GM19324 (cell line): ENCODE results near the gene CACNA1S.

Experiments used
- ATAC-seq: cut with Tn5 transposase; IDR thresholded peaks from one replicate; pipeline ENCODE4 v1.9.1; 2021; ENCODE audit warnings: mild to moderate bottlenecking, moderate library complexity; ENCODE audit not compliant: unreplicated experiment, low FRiP score

The CACNA1S gene

DNA sequence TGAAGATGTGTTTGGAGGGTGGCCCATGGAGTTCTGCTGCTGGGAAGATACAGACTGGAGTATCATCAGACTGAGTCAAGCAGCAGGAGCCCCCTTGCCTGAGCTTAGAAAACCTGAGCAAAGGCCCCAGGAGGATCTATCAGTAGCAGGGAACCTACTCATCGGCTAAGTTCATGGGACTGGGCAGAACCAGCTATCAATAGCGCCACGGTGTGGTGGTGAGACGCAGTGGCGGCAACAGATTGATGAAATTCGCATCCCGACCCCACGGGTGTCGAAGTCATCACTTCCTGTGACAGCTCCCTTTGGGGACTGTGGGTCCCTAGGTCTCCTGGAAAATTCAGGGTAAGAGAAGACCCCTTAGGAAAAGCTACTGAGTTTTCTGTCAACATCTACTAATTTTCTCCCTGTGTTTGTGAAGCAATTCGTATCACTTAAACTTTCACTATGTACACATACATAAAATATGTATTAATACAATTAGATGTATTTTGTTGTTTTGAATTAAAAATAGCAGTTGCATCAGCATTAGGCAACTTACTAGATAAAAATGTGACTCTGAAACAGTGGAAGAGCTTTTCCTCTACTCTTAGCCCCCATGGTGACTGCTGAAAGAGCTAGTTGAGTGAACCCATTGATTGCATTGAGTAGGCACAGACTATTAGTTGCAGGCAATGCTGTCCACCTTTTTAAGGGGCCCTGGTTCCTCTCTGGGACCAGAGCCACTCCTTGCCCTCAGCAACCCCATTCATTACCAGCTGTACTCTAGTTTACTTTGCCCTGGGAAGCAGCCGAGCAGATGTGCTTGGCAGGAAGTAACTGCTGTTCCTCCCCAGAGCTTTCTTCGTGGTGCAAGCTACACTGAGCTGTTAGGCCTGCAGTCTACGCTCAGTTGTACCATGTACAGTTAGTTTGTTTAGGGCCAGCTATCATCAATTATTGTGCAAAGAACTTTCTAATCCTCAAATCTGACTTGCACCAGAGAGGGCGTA lies 7.3 kb upstream of the CACNA1S start:
- no peak for ATAC-seq

DNA sequence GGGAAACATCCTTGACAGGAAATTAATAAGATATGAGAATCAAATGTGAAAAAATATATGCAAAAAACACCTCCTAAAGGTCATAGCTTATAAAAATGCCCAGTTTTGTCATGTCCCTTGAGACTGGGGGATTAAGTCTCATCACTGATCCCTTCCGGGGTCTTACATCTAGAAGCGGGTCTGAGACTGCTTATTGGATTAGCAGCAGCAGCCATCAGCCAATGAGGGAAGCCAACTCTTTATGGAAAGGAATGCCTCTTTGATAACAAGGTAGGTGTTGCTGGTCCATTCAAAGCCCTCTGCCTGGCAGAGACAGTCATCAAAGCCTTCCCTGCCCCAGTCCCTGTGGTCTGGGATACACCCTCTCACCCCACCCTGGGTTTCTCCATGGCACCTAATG lies 3.9 kb upstream of the CACNA1S start:
- no peak for ATAC-seq

DNA sequence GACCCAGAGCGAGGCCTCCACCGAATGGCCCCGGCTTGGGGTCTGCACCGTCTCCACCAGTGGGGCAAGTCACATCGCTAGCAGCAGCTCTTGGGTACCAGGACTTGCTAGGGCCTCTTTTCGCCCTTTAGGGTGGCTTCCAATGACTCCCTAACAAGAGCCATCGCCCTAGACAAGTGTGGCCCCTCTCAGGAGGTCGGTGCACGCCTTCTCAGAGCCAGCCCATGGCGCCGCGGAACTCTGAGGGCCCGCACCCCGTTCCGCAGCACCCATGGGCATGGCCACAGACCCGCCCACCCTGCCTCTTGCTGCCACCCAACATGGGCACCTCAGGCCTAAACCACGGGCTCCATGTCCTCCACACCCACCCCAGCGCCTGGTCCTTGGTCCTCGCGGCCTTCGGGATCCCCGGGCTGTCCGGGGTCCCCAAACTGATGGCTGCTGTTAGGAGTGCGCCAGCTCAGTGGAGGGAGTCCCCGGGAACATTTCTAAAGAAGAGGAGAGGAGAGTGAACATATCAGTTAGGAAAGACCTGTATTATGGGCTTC lies 3.2 kb upstream of the CACNA1S start:
- ATAC-seq: no peak

DNA sequence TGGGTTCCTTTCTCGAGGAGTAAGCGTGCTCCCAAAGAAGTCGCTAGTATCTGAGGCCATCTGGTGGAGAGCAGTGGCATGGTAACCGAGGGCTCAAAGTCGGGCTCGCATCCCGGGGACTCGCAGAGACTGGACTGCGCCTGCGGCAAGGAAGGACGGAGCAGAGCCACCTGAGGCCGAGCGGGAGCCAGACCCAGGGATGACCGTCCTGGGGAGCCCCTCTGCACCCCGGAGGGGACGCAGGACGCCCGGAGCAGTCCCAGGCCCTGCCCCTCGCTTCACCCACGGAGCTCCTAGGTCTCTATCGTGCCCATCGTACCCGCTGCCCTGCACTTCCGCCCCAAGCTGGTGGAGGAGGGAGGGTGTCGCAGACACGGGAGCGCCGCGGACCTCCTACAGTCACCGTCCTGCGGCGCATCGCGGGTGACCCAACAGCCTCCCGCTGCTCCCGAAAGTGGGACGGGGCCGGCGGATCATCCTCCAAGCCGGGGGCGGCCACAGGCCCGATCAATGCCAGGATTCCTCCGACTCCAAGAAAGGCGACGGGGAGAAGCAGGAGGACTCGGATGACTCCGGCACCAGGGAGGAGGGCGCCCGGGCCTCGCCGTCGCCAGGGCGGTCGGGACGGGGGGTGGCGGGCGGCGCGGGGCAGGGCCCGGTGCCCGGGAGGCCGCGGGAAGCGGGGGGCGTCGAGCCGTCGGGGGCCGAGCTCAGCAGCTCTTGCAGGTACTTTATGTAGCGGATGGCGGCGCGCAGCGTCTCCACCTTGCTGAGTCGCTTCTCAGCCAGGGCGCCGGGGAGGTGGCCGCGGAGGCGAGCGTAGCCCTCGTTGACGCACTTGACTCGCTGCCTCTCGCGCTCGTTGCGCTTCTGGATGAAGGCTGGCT lies 2.3 kb upstream of the CACNA1S start:
- ATAC-seq: peak; percentile 65

DNA sequence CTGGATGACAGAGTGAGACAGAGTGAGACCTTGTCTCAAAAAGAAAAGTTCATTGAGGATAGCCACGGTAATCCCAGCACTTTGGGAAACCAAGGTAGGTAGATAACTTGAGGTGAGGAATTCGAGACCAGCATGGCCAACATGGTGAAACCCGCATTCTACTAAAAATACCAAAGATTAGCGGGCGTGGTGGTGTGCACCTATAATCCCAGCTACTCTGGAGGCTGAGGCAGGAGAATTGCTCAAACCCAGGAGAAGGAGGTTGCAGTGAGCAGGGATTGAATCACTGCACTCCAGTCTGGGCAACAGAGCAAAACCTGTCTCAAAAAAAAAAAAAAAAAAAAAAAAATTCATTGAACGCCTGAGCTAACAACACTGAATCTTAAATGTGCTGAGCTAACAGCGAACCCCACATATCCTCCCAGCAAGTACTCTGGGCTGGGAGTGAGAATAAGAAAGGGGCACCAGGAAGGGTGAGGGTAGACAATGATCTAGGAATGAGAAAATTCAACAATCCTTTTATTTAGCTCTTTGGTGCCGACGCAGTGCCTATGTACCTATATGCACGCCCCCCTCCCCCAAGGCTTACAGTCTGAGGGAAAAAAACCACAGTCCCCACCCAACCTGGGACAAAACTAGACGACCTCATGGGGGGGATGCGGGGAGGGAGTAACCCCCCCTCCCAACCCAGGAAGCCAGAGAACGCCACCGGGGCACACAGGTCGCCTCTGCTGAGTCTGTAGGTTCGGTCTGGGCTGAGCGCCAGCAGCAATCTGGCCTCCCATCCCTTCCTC lies 1.4 kb upstream of the CACNA1S start:
- ATAC-seq: peak; percentile 9

DNA sequence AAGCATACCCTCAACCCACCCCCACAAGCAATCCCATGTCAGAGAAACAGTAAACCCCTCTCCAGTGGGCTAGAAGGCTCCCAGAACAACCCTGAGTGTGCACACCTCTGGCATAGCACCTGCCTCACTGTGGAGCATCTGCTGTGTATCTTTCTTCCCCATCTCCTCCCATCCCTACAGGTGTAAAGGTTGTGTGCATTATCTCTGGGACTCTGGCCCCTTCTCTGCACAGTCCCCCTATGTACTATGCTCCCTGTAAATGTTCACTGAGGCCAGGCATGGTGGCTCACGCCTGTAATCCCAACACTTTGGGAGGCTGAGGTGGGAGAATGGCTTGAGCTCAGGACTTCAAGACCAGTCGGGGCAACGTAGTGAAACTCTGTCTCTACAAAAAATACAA lies 700 bp upstream of the CACNA1S start:
- ATAC-seq: no peak

DNA sequence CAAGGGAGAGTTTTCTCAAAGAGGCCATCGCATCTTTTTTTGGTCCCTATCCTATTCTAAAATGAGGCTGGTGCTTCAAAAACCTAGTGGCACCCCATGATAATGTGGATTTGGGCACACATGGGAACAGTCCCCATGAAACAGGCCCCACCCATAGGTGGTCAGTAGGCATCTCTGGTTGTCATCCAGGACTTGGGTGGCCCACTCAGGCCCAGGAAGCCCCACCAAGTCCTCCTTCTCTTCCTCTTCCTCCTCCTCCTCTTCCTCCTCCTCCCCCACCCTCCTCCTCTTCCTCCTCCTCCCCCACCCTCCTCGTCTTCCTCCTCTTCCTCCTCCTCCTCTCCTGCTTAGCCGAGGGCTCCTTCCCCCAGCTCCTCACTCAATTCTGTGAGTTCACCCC lies 554 bp downstream of the CACNA1S start:
- no peak for ATAC-seq

DNA sequence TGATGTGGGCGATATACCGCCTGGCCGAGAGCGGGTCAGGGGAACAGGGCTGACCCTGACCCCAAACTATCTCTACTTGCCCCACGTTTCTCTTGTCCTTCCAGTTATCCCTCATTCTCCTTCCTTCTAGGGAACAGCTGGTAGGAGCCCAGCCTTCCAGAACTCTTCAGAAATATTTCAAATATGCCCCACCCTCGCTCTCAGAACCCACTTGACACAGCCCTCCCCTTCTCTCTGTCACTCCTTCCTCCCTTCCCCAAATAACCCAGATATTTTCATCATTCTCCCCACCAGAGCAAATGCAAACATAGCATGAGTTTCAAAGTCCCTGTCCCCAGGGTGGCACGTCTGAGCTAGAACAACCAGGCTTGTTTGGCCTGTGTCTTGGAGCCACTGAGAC lies 1.1 kb downstream of the CACNA1S start:
- no peak for ATAC-seq

DNA sequence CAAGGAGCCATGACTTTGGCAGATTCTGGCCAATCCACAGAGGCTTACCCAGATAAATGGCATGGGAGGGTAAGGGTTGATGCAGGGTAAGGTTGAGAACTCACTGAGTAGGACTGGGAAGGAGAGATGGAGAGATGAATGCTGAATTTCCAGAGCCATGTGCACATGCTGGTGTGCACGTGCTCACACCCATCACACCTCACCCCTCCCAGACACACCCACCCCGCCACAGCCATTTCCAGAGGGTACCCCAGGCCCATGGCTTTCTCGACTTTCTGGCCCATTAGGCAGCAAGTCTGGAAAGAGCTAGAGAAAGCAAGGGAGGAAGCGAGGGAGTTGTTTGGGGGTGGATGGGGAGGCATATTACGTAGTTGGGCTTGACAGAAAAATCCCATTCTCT lies 1.6 kb downstream of the CACNA1S start:
- no peak for ATAC-seq

DNA sequence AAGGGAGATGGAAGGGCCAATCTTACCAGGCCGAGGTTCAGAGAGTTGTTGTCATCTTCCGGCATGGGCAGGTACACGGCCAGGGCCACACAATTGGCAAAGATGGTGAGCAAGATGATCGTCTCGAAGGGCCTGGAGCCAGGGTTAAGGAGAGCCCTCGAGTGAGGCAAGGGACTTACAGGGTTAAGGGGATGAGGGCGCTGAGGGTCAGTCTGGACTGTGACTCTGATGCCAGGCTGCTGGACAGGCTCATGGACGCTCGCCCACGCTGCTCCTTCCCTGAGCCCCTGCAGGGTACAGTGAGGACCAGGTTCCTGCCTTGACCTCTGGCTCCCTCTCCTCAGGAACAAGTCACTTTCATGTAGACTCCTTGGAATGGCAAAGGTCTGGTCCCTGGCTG lies 2.1 kb downstream of the CACNA1S start:
- no peak for ATAC-seq

DNA sequence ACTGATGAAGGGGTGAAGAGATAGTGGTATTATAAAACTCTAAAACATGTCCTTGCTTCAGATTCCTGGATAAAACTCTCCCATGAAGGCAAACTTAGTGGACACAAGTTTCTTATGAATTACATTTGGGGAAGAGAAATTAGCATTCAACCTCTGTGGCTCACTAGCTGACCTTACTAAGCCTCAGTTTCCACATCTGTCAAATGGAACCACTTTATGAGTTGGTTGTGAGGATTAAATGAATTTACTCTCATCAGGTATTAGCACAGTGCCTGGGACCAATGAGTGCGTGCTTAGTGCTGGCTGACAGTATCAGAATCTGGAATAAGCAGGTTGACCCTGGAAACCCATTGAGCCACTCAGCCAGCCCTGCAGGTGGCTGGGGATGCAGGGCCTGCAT lies 2.6 kb downstream of the CACNA1S start:
- no peak for ATAC-seq

DNA sequence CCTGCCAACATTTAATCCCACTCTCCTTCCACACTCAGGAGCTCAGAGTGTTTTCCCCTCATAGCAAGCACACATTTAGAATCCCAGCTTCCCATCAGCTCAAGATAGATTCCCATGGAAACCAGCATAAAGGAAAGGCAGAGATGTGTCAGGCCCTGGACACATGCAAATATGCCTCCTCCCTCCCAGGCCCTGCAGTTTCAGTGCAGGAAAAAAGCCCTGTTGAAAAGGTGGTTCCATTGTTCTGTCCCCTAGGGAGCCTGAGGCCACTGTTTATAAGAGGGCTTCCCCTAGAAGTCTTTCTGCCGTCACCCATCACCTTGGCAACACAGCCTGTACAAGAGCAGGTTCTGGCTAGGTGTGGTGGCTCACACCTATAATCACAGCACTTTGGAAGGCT lies 3.6 kb downstream of the CACNA1S start:
- no peak for ATAC-seq

DNA sequence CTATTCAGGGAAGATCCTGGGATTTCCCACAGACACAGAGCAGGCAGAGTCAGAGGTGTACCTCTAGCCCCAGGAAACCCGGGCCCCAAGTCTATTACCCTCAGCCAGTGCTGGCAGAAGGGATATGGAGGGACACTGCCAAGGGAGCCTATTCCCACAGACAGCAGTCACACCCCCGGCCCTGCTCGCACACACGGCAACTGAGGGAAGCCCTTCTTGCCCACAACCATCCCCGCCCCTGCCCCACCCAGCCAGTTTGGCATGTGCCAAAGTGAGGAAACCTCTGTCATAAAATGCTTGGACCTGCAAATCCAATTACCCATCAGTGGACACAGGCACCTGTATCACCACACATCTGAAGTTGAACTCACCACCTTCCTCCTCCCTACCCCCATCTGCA lies 6.5 kb downstream of the CACNA1S start:
- no peak for ATAC-seq

DNA sequence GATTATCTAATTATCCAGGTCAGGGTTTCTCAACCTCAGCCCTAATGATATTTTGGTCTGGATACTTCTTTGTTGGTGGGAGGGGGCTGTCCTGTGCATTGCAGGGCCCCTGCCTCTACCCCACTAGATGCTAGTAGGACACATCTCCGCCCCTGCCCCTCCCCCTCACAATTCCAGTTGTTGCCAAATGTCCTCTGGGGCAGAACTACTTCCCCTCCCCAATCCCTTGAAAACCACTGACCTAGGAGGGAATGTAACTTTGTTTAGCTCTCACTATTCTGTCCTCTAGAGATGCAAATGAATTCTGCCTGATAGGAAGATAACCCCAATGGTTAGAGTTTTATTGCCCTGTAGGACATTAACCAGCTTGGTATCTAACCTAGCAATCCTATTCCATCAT lies 8.1 kb downstream of the CACNA1S start:
- no peak for ATAC-seq

DNA sequence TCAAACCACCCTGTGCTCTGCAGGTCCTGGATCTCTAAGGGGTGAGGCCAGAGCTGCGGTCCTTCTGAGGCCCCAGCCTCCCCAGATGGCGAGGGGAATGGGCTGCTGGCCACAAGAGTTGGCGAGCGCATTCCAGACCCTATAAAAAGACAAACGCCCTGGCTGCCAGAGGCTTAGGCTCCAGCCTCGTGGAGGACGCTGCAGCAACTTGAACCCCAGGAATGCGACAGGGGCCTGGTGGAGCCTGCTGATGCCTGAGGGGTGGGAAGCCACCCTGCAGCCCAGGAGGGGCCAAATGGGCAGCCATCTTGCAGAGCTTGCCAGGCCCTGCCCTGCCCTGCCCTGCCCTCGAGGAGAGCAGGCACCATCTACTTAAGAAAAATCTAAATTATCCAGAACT lies 8.6 kb downstream of the CACNA1S start:
- ATAC-seq: no peak

DNA sequence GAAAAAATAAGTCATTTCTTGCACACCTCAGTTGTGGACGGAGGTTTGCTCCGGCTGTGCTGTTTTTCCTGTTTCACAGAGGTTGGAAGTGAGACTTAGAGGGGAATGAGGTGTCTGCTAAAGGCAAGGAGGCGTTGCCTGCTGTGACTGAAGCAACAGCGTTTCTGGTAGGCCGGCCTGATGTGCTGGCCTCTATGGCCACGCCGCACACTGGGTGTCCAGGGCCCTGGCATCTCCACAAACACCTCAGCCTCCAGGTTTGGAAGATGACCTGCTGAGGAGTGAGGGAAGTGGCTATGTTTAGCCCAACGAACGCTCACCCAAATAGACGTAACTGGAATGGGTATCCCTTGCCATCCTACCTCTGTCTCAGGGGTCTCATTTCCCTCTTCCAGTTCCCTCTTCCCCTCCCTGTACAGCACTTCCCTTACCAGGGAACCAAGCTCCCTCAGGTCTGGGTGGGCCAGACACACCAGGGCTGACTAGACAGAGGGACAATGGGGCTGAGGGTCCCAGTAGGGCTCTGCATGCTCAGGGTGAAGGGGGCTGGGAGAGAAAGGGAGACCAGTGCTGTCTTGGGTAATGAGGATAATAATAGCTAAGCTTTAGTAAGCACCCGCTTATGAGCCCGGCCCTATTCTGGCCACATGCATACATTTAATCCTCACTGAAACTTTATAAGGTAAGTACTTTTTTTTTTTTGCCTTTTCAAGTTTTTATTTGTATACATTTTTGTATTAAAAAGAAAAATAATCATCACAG lies 11.9 kb downstream of the CACNA1S start:
- ATAC-seq: no peak

DNA sequence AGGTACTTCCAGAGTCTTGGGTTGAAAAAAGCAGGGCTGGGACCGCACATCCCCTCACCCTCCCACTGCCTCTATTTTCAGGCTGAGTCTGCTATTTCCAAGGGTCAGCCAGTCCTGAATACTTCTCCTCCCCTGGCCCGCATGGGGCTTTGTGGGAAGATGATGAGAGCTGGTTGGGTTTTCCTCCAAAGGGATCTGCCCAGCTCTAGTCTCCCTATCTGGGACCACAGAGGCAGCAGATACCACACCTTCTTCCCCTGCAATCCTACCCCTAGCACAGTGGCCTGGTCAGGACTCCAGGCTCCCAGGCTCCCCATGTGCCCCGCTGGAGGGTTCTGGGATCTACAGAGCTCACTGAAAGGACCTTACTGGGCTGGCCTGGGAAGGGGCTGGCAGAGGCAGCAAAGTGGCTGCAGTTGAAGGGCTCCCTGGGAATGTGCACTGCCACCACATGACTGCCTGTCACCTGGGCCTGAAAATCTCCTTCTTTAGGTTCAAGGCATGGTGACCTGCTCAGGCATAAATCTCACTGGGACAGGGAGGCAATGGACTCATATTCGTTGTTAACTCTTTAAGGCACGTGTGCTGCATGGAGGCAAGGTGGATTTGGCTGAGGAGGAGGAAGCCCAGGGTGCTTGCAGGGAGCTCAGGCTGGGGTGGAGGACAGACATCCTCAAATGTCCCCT lies 13.1 kb downstream of the CACNA1S start:
- ATAC-seq: no peak

DNA sequence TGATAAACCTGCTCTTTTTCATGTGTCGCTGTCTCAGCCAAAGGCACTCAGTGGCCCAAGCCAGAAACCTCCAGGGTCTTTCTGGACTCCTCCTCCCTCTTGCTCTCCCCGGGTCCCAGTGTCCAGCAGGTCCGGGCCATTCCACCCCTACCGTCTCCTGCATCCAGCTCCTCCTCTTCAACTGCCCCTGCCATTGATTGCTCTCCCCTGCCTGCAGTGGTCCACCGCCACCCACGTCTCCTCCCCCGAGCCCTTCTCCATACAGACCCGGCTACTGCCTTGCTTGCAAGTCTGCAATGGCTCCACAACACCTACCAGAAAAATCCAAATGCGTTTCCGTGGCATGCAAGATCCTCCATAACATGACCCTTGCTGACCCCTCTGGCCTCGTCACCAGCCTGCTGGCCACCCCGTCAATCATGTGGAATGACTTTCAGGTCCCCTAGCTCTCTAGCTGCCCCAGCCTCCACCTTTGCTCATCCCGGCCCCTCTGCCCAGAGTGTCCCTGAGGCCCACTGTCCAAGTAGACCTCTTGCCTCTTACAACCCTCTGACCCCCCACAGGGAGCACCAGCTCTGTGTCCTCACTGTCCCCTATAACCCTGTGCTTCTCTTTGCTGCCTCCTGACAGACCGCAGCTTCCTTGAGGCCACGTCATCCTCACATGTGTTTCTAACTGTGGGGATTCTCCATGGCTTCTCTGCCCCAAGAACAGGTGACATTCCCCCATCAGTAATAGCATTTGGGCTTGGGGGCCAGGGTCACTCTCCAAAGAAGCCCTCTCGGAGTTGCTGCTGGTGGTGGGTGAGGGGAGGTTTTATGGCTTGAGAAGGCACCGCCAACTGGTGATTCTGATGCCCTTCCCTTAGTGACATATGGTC lies 15.0 kb downstream of the CACNA1S start:
- ATAC-seq: no peak
